C4-2B (cell line): ENCODE results near the gene DUSP23.

Experiments used
- H3K27ac ChIP-seq: fragments of 450-650 bp; 2 replicates; pipeline ENCODE4 v1.5.1; 2017
- ZFX ChIP-seq: fragments of 450-650 bp; IDR thresholded peaks from 2 replicates; pipeline ENCODE4 v1.6.1; 2017
- TF ChIP-seq, protein P1 (sequence below): fragments of 450-650 bp; conservative IDR thresholded peaks from 2 replicates; pipeline ENCODE4 v1.5.1; 2017; ENCODE audit warnings: mild to moderate bottlenecking

Gene DUSP23

DNA sequence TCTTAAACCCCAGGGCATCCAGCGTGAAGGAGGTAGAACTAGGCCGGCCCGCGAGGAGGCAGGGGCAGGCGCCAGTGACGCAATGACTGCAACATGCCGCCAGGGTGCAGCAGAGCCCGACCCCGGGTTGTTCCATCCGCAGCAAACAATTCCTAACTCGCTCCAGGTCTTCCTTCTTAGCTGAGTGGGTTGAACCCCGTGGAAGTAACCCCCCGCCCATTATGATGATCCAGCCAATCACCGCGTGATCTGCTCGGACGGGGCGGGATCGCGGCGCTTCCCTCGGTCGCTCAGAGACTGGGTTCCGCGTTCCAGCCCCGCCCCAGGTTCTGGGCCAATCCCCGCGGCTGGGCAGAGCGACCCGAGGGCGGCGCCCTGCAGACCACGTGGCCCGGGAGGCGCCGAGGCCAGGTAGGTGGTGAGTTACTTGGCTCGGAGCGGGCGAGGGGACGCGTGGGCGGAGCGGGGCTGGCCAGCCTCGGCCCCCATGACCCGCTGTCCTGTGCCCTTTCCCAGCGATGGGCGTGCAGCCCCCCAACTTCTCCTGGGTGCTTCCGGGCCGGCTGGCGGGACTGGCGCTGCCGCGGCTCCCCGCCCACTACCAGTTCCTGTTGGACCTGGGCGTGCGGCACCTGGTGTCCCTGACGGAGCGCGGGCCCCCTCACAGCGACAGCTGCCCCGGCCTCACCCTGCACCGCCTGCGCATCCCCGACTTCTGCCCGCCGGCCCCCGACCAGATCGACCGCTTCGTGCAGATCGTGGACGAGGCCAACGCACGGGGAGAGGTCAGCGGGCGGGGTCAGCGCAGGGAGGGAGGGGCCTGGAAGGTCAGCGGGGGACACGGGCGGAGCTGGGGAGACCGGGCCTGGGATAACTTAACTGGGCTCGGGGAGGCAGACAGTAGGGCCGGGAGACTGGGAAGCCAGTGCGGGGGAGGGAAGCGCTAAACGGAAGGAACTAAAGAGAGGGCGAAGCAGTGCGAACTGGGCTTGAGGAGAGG lies at the start of gene DUSP23:
Gene DUSP23 (plus strand): TSS at position 380 of the 1,000 bp plus-strand sequence. CDS start 139 bp downstream, at position 519.
- TF ChIP-seq, protein P1, sequence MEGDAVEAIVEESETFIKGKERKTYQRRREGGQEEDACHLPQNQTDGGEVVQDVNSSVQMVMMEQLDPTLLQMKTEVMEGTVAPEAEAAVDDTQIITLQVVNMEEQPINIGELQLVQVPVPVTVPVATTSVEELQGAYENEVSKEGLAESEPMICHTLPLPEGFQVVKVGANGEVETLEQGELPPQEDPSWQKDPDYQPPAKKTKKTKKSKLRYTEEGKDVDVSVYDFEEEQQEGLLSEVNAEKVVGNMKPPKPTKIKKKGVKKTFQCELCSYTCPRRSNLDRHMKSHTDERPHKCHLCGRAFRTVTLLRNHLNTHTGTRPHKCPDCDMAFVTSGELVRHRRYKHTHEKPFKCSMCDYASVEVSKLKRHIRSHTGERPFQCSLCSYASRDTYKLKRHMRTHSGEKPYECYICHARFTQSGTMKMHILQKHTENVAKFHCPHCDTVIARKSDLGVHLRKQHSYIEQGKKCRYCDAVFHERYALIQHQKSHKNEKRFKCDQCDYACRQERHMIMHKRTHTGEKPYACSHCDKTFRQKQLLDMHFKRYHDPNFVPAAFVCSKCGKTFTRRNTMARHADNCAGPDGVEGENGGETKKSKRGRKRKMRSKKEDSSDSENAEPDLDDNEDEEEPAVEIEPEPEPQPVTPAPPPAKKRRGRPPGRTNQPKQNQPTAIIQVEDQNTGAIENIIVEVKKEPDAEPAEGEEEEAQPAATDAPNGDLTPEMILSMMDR, result peak; percentile 87
- TF ChIP-seq ZFX, result no peak; the same call in 1 of the 2 replicates
- H3K27ac ChIP-seq, result peak within 1 kb of the TSS; percentile 72

DNA sequence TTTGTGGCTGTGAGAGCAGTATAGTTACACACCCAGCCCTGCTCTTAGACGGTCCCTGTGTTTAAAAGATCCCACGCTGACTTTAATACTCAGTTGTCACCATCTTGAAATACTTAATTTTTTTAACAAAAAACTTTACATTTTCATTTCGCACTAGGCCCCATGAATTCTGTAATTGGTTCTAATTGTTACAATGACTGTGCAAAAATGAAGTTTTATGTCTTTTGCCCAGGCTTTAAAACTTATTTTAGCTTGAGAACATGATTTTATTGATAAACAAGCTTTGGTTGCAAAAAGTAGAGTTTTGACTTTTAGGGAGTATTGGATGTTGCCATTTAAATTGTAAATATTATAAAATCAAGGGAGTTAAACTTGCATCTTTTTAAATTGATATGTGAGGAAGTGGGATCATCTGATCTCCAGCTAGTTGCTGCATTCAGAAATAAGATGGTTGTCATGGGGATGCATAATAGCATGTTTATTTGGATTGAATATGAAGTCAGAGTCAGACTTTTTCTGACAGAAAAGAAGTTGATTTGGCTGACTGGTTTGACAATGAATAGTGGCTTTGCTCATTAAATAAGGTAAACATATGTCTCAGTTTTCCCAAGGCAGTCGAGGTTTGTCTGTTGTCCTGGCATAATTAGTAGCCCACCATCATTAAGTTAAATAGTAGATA lies 43.4 kb upstream of the DUSP23 start:
- H3K27ac ChIP-seq, result no peak overlapping the region
- TF ChIP-seq, protein P1, result no peak
- no peak for TF ChIP-seq ZFX

DNA sequence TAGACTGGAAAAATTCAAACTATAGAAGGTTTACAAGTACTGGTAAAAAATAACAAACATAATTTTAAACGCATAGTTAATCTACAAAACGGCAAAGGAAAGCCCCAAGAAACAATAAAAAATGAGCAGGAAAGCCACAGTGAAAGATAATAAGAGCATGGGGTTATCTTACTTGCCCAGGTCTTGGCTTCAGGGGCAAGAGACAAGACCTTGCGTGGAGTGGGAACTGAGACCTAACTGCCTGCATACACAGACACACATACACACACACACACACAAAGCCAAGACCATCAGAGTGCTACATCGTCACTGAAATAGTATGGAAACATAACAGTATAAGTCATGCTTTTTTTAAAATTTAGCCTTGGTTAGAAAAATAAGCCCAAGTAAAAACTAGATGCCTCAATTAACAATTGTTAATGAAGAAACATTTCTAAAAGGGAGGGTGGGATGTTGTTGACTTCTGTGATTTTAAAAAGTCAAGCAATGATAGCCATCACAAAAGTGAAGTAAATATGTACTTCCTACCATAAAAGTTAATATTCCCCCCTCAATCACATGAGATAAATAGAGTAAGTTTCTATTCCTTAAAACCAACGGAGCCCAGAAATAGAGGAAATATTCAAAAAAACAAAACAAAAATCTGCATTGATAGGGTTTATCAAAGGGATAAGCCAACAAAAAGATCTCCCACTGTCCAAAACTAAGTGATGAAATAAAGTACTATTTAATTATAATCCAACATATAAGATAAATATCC lies 36.9 kb upstream of the DUSP23 start:
- TF ChIP-seq, protein P1, result no peak
- no peak for TF ChIP-seq ZFX
- no peak overlapping the region for H3K27ac ChIP-seq

DNA sequence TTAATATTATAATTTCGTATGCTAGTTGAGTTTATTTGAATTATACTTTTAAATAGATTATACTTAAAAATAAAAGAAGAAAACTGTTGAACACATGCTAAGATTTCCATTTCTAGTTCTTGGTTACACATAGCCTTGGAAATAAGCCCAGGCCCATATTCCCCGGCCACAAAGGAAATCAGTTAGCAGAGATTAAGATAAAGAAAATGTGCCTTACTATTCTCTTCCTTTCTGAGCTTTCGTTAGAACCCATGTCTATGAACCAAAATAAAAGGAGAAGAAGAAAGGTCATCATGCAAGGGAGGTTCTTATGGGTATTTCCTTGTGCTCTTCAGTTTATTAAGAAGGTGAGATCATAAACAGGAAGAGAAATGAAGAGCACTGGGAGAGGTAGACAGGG lies 34.1 kb upstream of the DUSP23 start:
- H3K27ac ChIP-seq, result no peak overlapping the region

DNA sequence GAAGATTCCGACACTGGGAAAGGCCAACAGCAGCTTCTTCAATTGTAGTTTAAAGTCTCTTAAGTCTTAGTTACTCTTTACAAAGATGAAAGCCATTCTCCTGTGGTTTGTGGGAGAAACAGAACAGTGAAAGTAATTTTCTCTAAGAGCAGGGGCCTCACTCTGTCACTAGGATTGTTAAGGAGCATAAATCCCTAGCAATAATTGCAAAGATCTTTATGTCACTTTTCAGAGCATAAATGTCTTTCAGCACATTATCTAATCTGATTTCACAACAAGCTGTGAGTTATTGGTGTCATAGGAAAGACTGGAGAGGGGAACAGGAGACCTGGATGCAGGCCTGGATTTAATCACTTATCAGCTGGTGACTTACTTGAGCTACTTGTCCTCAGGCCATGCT lies 32.4 kb upstream of the DUSP23 start:
- H3K27ac ChIP-seq, result no peak overlapping the region
- TF ChIP-seq ZFX, result no peak
- TF ChIP-seq, protein P1, result no peak

More for the DNA sequence above, 34.1 kb upstream of the DUSP23 start:
- TF ChIP-seq ZFX, result no peak
- TF ChIP-seq, protein P1, result no peak

DNA sequence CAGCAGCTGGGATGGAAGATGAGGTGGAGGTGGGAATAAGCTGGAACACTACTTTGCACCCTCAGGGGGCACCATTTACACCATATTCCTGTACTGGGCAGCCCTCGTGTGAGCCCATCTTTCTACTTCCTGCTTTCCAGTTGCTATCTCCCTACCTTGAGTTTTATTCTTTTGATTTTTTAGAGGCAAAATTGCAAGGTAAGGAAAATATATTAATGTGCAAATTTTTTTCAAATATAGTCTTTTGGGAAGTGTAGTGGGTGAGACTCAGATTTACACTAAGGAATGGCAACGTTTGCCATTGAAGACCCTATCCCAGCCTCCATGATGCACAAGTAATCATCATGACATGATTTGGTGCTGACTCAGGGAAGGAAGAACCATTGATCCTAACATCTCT lies 31.1 kb upstream of the DUSP23 start:
- H3K27ac ChIP-seq, result no peak overlapping the region
- no peak for TF ChIP-seq ZFX
- TF ChIP-seq, protein P1, result no peak
